Loucy (cell line): Measurements from ENCODE around the gene ESRRA.

Experiments used
- H2AFZ ChIP-seq: fragments of 200-600 bp; sonication (generic); 2 replicates; pipeline ENCODE4 v1.6.0; 2016; ENCODE audit warnings: antibody characterized with exemption, mild to moderate bottlenecking, low read length, moderate library complexity
- H3F3A ChIP-seq: fragments of 200-600 bp; 2 replicates; pipeline ENCODE4 v1.6.0; 2016; ENCODE audit warnings: antibody characterized with exemption, low read depth, mild to moderate bottlenecking
- H3K27me3 ChIP-seq: fragments of 200-600 bp; sonication (generic); 2 replicates; pipeline ENCODE4 v1.6.1; 2014; ENCODE audit warnings: low read length, mild to moderate bottlenecking; ENCODE audit not compliant: insufficient read depth, poor library complexity, severe bottlenecking
- H3K36me3 ChIP-seq: fragments of 200-600 bp; sonication (generic); 2 replicates; pipeline ENCODE4 v1.6.1; 2016; ENCODE audit warnings: low read length; ENCODE audit not compliant: insufficient read depth
- H3K4me1 ChIP-seq: fragments of 200-600 bp; sonication (generic); 2 replicates; pipeline ENCODE4 v1.5.1; 2014; ENCODE audit warnings: low read length, mild to moderate bottlenecking; ENCODE audit not compliant: insufficient read depth, poor library complexity, severe bottlenecking
- H3K4me2 ChIP-seq: fragments of 200-600 bp; sonication (generic); 2 replicates; pipeline ENCODE4 v1.6.0; 2014; ENCODE audit warnings: antibody characterized with exemption, low read length, low read depth, mild to moderate bottlenecking; ENCODE audit not compliant: poor library complexity, severe bottlenecking
- H3K4me3 ChIP-seq: fragments of 200-600 bp; sonication (generic); 2 replicates; pipeline ENCODE4 v1.5.1; 2014; ENCODE audit warnings: low read length, mild to moderate bottlenecking, mixed read lengths; ENCODE audit not compliant: poor library complexity, severe bottlenecking
- H3K79me2 ChIP-seq: fragments of 200-600 bp; sonication (generic); 2 replicates; pipeline ENCODE4 v1.6.1; 2014; ENCODE audit warnings: low read length; ENCODE audit not compliant: insufficient read depth
- H3K9ac ChIP-seq: fragments of 200-600 bp; sonication (generic); 2 replicates; pipeline ENCODE4 v1.6.0; 2014; ENCODE audit warnings: mild to moderate bottlenecking, low read depth, low read length, moderate library complexity; ENCODE audit not compliant: poor library complexity, severe bottlenecking
- H3K9me2 ChIP-seq: fragments of 200-600 bp; sonication (generic); replicated peaks from 2 replicates; pipeline ENCODE4 v1.6.1; 2016; ENCODE audit warnings: low read depth, low read length, mixed read lengths
- H3K9me3 ChIP-seq: fragments of 200-600 bp; sonication (generic); 2 replicates; pipeline ENCODE4 v1.6.1; 2014; ENCODE audit warnings: mild to moderate bottlenecking, antibody characterized with exemption, low read length, low read depth; ENCODE audit not compliant: insufficient read depth
- H4K20me1 ChIP-seq: fragments of 200-600 bp; sonication (generic); 2 replicates; pipeline ENCODE4 v1.6.0; 2014; ENCODE audit warnings: antibody characterized with exemption, low read length, mild to moderate bottlenecking; ENCODE audit not compliant: insufficient read depth, poor library complexity, severe bottlenecking
- CTCF ChIP-seq: fragments of 200-600 bp; sonication (generic); conservative IDR thresholded peaks from 2 replicates; pipeline ENCODE4 v1.5.1; 2014; ENCODE audit warnings: mild to moderate bottlenecking, antibody characterized with exemption, low read length
- EZH2phosphoT487 ChIP-seq: fragments of 200-600 bp; IDR thresholded peaks from 2 replicates; pipeline ENCODE4 v1.6.1; 2018; ENCODE audit warnings: antibody characterized with exemption, mild to moderate bottlenecking, moderate library complexity, borderline replicate concordance

Gene ESRRA

DNA sequence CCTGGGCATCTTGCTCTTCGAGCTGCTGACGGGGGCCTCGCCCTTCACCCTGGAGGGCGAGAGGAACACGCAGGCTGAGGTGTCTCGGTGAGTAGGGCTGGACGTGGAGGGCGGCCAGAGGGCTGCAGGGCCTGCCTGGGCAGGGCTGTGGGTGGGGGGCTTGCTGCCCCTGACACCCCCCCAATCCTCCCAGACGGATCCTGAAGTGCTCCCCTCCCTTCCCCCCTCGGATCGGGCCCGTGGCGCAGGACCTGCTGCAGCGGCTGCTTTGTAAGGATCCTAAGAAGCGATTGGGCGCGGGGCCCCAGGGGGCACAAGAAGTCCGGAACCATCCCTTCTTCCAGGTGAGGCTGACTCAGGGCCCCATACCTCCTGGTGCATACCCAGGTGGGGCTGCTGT is 56.3 kb downstream of the ESRRA start:
- TF ChIP-seq EZH2phosphoT487 (no peak), CTCF (no peak)
- Histone ChIP-seq H2AFZ (no peak overlapping the region), H3K9me3 (no peaks in the 10 kb centered on the region), H4K20me1 (peaks cover 5% of the 10 kb centered on the region), H3K36me3 (peaks cover 16% of the 10 kb centered on the region; the same call in 1 of the 2 replicates), H3K9ac (no peak overlapping the region), H3K9me2 (no peaks in the 10 kb centered on the region), H3K27me3 (no peaks in the 10 kb centered on the region), H3K4me1 (peaks cover 29% of the 10 kb centered on the region), H3K4me3 (no peak overlapping the region), H3F3A (no peaks in the 10 kb centered on the region), H3K79me2 (peaks cover 18% of the 10 kb centered on the region; the same call in 1 of the 2 replicates), H3K4me2 (no peak overlapping the region)

DNA sequence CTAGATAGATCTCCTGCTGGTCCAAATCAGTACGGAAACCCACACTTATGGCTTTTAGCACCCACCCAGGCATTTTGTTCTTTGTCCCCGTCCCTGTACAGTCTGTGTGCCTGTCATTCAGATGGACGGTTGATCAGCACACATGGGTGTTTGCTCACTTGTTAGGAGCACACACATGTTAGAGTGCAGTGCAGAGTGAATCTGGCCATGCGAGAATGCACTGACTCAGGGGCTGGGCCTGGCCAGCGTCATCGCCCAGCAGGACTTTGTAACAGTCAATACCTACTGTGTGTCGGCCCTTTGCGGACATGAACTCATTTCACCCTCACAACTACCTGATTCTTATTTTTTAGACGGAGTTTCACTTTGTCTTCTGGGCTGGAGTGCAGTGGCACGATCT is 57.0 kb downstream of the ESRRA start:
- peaks cover 5% of the 10 kb centered on the region for H4K20me1 ChIP-seq
- H3F3A ChIP-seq: no peaks in the 10 kb centered on the region
- H3K4me1 ChIP-seq: peaks cover 29% of the 10 kb centered on the region
- no peak overlapping the region for H3K9ac ChIP-seq
- no peak overlapping the region for H3K4me2 ChIP-seq
- no peaks in the 10 kb centered on the region for H3K9me3 ChIP-seq
- TF ChIP-seq EZH2phosphoT487 (no peak), CTCF (no peak)
- peaks cover 18% of the 10 kb centered on the region; the same call in 1 of the 2 replicates for H3K79me2 ChIP-seq
- H3K4me3 ChIP-seq: no peak overlapping the region
- H2AFZ ChIP-seq: no peak overlapping the region
- H3K9me2 ChIP-seq: no peaks in the 10 kb centered on the region
- H3K36me3 ChIP-seq: peaks cover 17% of the 10 kb centered on the region; the same call in 1 of the 2 replicates
- no peaks in the 10 kb centered on the region for H3K27me3 ChIP-seq

GRCh38 chr11:64364435-64364834 is 59.1 kb downstream of the ESRRA start:
- H3K9ac ChIP-seq: no peak overlapping the region
- H3K36me3 ChIP-seq: peaks cover 20% of the 10 kb centered on the region; the same call in 1 of the 2 replicates
- H4K20me1 ChIP-seq: peaks cover 5% of the 10 kb centered on the region
- no peak overlapping the region for H2AFZ ChIP-seq
- H3F3A ChIP-seq: no peaks in the 10 kb centered on the region
- TF ChIP-seq EZH2phosphoT487: no peak
- TF ChIP-seq CTCF: no peak
- H3K4me2 ChIP-seq: no peak overlapping the region
- no peaks in the 10 kb centered on the region for H3K9me2 ChIP-seq
- peaks cover 14% of the 10 kb centered on the region for H3K4me1 ChIP-seq
- peaks cover 10% of the 10 kb centered on the region; the same call in 1 of the 2 replicates for H3K79me2 ChIP-seq
- H3K27me3 ChIP-seq: no peaks in the 10 kb centered on the region
- no peaks in the 10 kb centered on the region for H3K9me3 ChIP-seq
- H3K4me3 ChIP-seq: no peak overlapping the region
